ENCODE data around the gene PEF1.

- TF ChIP-seq CTCF (IDR thresholded peaks at IDR 0.05) (no peak), POLR2A (IDR thresholded peaks at IDR 0.05) (no peak)
These were observed 28.7 kb downstream of the PEF1 start for GRCh38 chr1:31615939-31616338.

Data from gastroesophageal sphincter (tissue), 3 donors.